SK-N-SH treated with all-trans-retinoic acid at 6 μM for 48 hours (cell line): ENCODE data around the gene ASCL5.

Experiments used
- ARNTL ChIP-seq: fragments of 450-650 bp; formaldehyde crosslinking; IDR thresholded peaks from 2 replicates; pipeline ENCODE4 v1.5.0; 2020; ENCODE audit warnings: low read depth, mild to moderate bottlenecking, moderate library complexity, borderline replicate concordance
- OSR1 ChIP-seq: fragments of 250-450 bp; sonication (Bioruptor Pico); IDR thresholded peaks from 2 replicates; pipeline ENCODE4 v1.8.0; 2022; ENCODE audit warnings: moderate library complexity, mild to moderate bottlenecking, inconsistent platforms
- RARB ChIP-seq: fragments of 250-450 bp; sonication (Bioruptor Pico); IDR thresholded peaks from 2 replicates; pipeline ENCODE4 v1.8.0; 2021; ENCODE audit warnings: mild to moderate bottlenecking, moderate library complexity
- TOX ChIP-seq: fragments of 250-450 bp; sonication (Bioruptor Pico); IDR thresholded peaks from 2 replicates; pipeline ENCODE4 v1.8.0; 2021; ENCODE audit warnings: mild to moderate bottlenecking, moderate library complexity, borderline replicate concordance
- ZFP3 ChIP-seq: fragments of 250-450 bp; sonication (Bioruptor Pico); IDR thresholded peaks from 2 replicates; pipeline ENCODE4 v1.5.0; 2020; ENCODE audit warnings: mild to moderate bottlenecking, moderate library complexity
- ZNF565 ChIP-seq: fragments of 450-650 bp; formaldehyde crosslinking; conservative IDR thresholded peaks from 2 replicates; pipeline ENCODE4 v1.5.0; 2020; ENCODE audit warnings: low read depth, mild to moderate bottlenecking, moderate library complexity
- ZNF70 ChIP-seq: fragments of 450-650 bp; formaldehyde crosslinking; IDR thresholded peaks from 2 replicates; pipeline ENCODE4 v1.5.0; 2020; ENCODE audit warnings: mild to moderate bottlenecking, moderate library complexity
- ZNF8 ChIP-seq: fragments of 450-650 bp; formaldehyde crosslinking; IDR thresholded peaks from 2 replicates; pipeline ENCODE4 v1.5.0; 2020; ENCODE audit warnings: mild to moderate bottlenecking, moderate library complexity
- TF ChIP-seq, protein P1 (sequence below): fragments of 250-450 bp; sonication (Bioruptor Pico); IDR thresholded peaks from 2 replicates; pipeline ENCODE4 v1.8.0; 2020; ENCODE audit warnings: mild to moderate bottlenecking, moderate library complexity, borderline replicate concordance
- TF ChIP-seq, protein P2 (sequence below): fragments of 250-450 bp; sonication (Bioruptor Pico); IDR thresholded peaks from 2 replicates; pipeline ENCODE4 v1.5.1; 2020; ENCODE audit warnings: low read depth, mild to moderate bottlenecking, moderate library complexity
- TF ChIP-seq, protein P3 (sequence below): fragments of 250-450 bp; sonication (Bioruptor Pico); IDR thresholded peaks from 2 replicates; pipeline ENCODE4 v1.5.0; 2020; ENCODE audit warnings: mild to moderate bottlenecking, moderate library complexity

DNA sequence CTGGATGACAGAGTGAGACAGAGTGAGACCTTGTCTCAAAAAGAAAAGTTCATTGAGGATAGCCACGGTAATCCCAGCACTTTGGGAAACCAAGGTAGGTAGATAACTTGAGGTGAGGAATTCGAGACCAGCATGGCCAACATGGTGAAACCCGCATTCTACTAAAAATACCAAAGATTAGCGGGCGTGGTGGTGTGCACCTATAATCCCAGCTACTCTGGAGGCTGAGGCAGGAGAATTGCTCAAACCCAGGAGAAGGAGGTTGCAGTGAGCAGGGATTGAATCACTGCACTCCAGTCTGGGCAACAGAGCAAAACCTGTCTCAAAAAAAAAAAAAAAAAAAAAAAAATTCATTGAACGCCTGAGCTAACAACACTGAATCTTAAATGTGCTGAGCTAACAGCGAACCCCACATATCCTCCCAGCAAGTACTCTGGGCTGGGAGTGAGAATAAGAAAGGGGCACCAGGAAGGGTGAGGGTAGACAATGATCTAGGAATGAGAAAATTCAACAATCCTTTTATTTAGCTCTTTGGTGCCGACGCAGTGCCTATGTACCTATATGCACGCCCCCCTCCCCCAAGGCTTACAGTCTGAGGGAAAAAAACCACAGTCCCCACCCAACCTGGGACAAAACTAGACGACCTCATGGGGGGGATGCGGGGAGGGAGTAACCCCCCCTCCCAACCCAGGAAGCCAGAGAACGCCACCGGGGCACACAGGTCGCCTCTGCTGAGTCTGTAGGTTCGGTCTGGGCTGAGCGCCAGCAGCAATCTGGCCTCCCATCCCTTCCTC is 13.3 kb downstream of the ASCL5 start:
- no peak for TF ChIP-seq OSR1 (CRISPR knock-in tag)
- TF ChIP-seq RARB (CRISPR knock-in tag), result no peak
- TF ChIP-seq, protein P1, sequence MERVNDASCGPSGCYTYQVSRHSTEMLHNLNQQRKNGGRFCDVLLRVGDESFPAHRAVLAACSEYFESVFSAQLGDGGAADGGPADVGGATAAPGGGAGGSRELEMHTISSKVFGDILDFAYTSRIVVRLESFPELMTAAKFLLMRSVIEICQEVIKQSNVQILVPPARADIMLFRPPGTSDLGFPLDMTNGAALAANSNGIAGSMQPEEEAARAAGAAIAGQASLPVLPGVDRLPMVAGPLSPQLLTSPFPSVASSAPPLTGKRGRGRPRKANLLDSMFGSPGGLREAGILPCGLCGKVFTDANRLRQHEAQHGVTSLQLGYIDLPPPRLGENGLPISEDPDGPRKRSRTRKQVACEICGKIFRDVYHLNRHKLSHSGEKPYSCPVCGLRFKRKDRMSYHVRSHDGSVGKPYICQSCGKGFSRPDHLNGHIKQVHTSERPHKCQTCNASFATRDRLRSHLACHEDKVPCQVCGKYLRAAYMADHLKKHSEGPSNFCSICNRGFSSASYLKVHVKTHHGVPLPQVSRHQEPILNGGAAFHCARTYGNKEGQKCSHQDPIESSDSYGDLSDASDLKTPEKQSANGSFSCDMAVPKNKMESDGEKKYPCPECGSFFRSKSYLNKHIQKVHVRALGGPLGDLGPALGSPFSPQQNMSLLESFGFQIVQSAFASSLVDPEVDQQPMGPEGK (CRISPR knock-in tag), result no peak
- no peak for TF ChIP-seq ARNTL
- TF ChIP-seq, protein P2, sequence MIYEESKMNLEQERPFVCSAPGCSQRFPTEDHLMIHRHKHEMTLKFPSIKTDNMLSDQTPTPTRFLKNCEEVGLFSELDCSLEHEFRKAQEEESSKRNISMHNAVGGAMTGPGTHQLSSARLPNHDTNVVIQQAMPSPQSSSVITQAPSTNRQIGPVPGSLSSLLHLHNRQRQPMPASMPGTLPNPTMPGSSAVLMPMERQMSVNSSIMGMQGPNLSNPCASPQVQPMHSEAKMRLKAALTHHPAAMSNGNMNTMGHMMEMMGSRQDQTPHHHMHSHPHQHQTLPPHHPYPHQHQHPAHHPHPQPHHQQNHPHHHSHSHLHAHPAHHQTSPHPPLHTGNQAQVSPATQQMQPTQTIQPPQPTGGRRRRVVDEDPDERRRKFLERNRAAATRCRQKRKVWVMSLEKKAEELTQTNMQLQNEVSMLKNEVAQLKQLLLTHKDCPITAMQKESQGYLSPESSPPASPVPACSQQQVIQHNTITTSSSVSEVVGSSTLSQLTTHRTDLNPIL (CRISPR knock-in tag), result no peak
- no peak for TF ChIP-seq ZNF565 (CRISPR knock-in tag)
- TF ChIP-seq, protein P3, sequence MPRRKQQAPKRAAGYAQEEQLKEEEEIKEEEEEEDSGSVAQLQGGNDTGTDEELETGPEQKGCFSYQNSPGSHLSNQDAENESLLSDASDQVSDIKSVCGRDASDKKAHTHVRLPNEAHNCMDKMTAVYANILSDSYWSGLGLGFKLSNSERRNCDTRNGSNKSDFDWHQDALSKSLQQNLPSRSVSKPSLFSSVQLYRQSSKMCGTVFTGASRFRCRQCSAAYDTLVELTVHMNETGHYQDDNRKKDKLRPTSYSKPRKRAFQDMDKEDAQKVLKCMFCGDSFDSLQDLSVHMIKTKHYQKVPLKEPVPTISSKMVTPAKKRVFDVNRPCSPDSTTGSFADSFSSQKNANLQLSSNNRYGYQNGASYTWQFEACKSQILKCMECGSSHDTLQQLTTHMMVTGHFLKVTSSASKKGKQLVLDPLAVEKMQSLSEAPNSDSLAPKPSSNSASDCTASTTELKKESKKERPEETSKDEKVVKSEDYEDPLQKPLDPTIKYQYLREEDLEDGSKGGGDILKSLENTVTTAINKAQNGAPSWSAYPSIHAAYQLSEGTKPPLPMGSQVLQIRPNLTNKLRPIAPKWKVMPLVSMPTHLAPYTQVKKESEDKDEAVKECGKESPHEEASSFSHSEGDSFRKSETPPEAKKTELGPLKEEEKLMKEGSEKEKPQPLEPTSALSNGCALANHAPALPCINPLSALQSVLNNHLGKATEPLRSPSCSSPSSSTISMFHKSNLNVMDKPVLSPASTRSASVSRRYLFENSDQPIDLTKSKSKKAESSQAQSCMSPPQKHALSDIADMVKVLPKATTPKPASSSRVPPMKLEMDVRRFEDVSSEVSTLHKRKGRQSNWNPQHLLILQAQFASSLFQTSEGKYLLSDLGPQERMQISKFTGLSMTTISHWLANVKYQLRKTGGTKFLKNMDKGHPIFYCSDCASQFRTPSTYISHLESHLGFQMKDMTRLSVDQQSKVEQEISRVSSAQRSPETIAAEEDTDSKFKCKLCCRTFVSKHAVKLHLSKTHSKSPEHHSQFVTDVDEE (CRISPR knock-in tag), result no peak
- TF ChIP-seq ZFP3 (CRISPR knock-in tag), result no peak
- no peak for TF ChIP-seq TOX (CRISPR knock-in tag)
- no peak for TF ChIP-seq ZNF8 (CRISPR knock-in tag)
- TF ChIP-seq ZNF70 (CRISPR knock-in tag), result no peak
